ENCODE data around the gene RRP15. TPM values are rescaled to one million over a fixed set of nuclear protein-coding genes. Genes with fewer than 3 reads are reported as not detected.

RRP15 gene
- total RNA-seq, 1 experiment from 2014 or later, result 15.5 TPM

DNA sequence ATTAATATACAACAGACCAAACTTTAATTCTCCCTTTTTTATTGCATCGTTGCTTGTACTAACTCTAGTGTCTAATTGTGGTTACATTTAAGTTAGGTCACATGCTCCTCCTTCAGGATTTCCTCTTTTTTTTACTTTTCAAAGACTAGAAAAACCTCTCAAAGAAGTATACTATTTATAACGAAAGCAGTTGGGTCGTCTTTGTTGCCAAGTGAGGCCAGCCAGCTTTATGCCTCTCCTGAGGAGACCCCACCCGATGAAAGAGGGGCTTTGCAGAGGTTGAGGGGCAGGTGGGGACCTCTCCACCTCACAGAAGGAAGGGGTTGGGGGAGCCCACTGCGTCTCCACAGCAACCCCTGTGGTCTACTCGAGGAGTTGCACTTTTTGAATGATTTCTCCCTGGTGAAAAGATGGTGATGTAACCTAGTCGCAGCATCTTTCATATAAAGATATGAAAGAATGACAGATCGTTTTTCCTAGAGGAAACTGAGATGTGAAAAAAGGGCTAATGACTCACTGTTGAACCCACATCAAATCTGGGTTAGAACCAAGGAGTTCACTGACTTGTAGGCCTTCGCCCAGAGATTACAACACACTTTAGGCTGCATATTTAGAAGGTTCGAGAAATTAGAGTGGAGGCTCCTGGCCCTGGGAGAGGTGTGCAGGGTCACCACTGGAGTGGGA lies 66.4 kb downstream of the RRP15 start:
- no peak overlapping the region for H3K4me3 ChIP-seq (ENCODE audit: insufficient read depth, low read depth, low read length)
- peak; percentile 72 for DNase-seq

DNA sequence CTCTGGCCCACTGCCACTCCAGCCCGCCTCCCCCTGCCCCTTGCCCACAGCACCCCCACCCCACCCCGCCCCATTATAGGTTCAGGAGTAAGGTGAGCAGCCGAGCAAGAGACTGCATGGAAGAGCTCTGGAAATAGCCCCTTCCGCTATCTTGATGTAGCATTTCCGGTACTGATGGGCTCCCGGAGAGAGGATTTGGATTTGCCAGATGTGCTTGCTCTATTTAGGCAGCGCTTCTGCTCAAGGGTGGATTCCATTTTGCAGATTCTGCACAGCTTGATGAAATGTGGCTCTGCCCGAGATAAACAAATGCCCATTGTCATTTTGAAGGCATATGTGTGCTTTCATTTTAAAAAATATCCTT lies 67.0 kb downstream of the RRP15 start:
- no peaks in the 10 kb centered on the region for H3K36me3 ChIP-seq (replicated peaks; ENCODE audit: control insufficient read depth, insufficient read depth, low read length)
- DNase-seq, result no peak
- H3K4me3 ChIP-seq (ENCODE audit: insufficient read depth, low read depth, low read length), result no peak overlapping the region
- H3K27me3 ChIP-seq (ENCODE audit: control insufficient read depth, insufficient read depth, low read length), result peaks cover 2% of the 10 kb centered on the region; the same call in 1 of the 2 replicates

More for the DNA sequence above, 66.4 kb downstream of the RRP15 start:
- Histone ChIP-seq H3K36me3 (replicated peaks; ENCODE audit: control insufficient read depth, insufficient read depth, low read length) (no peaks in the 10 kb centered on the region), H3K27me3 (ENCODE audit: control insufficient read depth, insufficient read depth, low read length) (peaks cover 7% of the 10 kb centered on the region)

DNA sequence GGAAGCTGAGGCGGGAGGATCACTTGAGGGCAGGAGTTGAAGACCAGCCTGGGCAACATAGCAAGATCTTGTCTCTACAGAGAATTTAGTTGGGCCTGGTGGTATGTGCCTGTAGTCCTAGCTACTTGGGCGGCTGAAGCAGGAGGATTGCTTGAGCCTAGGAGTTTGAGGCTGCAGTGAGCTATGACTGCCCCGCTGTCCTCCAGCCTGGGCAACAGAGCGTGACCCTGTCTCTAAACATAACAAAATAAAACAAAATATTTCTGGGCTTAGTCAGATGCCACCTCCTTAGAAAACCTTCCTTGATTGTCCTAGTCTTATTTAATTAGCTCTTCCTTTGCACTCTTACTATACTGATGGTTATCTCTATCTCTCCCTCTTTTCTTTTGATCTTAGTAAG lies 68.6 kb downstream of the RRP15 start:
- Histone ChIP-seq H3K4me3 (ENCODE audit: insufficient read depth, low read depth, low read length) (no peak overlapping the region), H3K27me3 (ENCODE audit: control insufficient read depth, insufficient read depth, low read length) (no peaks in the 10 kb centered on the region), H3K36me3 (replicated peaks; ENCODE audit: control insufficient read depth, insufficient read depth, low read length) (no peaks in the 10 kb centered on the region)
- DNase-seq, result no peak

DNA sequence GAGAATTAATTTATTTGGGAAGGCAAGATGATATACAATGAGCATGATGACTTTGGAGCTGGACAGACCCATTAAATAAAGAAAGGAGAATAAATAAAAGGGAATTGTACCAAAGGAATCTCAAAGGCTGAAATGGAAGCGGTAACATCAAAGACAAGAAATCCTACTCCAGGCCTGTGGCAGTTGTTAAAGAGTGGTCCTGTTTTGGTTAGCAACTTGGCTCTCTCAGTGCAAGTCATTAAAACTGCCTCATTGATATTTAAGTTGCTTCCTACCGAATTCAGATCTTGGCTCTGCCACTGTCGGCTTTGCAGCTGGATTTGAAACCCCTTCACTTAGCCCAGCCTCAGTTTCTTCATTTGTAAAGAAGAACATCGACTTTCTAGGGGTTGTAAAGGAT lies 70.2 kb downstream of the RRP15 start:
- DNase-seq, result no peak
- H3K4me3 ChIP-seq (ENCODE audit: insufficient read depth, low read depth, low read length), result no peak overlapping the region
- no peaks in the 10 kb centered on the region for H3K36me3 ChIP-seq (replicated peaks; ENCODE audit: control insufficient read depth, insufficient read depth, low read length)
- no peaks in the 10 kb centered on the region for H3K27me3 ChIP-seq (ENCODE audit: control insufficient read depth, insufficient read depth, low read length)

DNA sequence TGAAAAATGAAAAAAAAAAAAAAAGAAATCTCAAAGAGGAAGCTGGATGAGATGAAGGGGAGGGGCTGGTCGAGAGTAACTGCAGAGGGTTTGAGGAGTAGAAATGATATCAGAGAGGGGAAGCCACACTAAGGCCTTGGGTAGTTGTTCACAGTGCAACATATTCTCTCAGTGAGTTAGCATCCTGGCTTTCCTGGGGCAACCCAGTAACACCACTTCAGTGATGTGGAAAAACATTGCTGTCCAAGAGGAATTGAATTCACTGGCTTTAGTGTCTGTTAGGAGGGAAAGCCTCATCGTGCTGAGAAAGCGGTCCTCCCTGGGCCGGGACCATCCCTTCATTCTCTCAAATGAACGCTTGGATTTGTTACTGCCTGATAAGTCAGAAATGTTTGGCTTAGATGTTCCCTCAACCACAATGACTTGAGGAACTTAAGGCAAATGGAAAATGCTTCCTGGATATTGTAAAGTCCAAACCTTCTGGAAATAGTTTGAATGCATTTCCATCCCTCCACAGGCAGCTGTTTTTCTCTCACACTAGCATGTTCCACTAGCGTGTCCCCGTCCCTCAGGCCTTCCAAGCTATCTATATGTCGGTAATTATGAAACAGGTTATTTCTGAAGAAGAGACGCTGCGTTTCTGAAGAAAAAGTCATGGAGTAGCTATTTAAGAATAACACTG lies 72.3 kb downstream of the RRP15 start:
- H3K4me3 ChIP-seq (ENCODE audit: insufficient read depth, low read depth, low read length), result no peak overlapping the region
- DNase-seq, result no peak
- H3K36me3 ChIP-seq (replicated peaks; ENCODE audit: control insufficient read depth, insufficient read depth, low read length), result no peaks in the 10 kb centered on the region
- no peaks in the 10 kb centered on the region for H3K27me3 ChIP-seq (ENCODE audit: control insufficient read depth, insufficient read depth, low read length)

DNA sequence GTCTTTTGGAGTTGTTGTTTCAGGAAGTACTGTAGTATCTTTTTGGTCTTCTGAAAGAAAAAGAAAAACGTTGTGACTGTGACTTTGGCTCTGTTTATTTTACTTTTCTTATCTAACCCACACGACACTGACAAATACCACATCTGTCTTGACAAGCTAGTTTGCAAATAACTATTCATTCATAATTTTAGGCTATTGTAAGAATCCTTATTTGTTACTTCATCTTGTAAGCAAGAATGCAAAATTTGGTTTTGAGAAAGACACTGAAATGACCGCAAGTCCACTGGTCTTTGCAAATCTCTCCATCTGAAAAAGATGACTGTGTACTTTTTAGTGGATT lies 72.8 kb downstream of the RRP15 start:
- Histone ChIP-seq H3K36me3 (replicated peaks; ENCODE audit: control insufficient read depth, insufficient read depth, low read length) (no peaks in the 10 kb centered on the region), H3K27me3 (ENCODE audit: control insufficient read depth, insufficient read depth, low read length) (no peaks in the 10 kb centered on the region), H3K4me3 (ENCODE audit: insufficient read depth, low read depth, low read length) (no peak overlapping the region)
- DNase-seq, result no peak

DNA sequence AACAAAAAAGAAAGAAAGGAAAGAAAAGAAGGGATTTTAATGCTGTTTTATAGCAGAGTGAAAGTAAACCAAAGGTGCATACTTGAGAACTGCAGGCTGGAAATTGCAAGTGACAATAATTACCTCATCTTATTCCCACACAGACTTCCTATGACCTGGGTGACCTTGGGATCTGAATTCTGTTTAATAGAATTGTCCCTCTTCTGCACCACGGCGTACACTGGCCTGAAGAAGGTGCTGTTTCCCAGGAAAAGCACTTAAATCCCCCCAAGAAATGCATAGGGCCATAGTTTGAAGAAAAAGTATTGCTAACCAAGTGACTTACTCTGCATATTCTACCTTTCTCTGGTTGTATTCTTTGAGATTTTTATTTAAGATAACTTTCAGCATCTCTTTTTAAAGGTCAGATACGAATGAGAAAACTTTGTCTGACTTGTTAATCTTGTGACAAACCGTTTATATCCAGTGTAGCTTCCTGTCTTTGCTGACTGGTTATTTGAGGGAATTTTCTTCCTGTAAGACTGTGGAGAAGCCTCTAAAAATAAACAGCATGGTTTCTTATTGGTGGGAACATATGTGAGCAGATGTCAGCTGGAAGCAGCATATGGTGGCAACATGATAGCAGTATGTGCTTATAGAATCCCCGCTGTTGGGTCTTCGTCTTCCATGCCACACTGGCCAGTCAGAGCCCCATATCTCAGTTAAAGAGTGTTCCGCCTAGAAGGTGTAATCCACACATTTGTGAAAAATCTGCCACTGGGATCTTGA lies 76.4 kb downstream of the RRP15 start:
- DNase-seq, result peak; percentile 23
- no peaks in the 10 kb centered on the region for H3K27me3 ChIP-seq (ENCODE audit: control insufficient read depth, insufficient read depth, low read length)

DNA sequence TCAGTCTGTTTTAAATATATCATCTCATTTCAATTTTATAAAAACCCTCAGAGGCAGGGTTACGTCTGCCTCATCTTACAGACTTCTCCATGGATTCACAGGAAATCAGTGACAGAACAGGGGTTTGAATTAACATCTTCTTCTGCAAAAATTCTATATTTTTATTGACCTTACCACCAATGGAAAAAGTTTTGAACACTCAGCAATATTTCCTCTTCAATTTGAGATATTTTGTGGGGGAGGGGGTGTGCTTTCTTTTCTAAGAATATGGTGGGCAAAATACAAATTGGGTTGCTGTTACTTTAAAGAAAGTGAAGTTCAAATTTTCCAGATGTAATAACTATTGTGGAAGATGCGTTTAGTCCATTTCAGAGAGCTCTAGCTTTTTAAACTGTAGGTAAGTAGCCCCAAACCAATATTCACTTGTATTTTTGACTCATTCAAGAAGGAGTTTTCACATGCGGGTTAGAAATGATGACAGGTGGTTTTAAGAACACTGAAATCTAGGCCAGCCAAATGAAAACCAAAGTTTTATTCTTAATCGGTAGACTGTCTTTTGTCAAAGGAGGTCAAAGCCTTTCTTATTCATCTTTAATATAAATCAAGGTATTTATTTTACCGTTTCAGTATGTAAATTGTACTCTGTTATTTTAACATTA lies 77.5 kb downstream of the RRP15 start:
- DNase-seq, result no peak

More for the DNA sequence above, 76.4 kb downstream of the RRP15 start:
- Histone ChIP-seq H3K4me3 (ENCODE audit: insufficient read depth, low read depth, low read length) (no peak overlapping the region), H3K36me3 (replicated peaks; ENCODE audit: control insufficient read depth, insufficient read depth, low read length) (no peaks in the 10 kb centered on the region)

DNA sequence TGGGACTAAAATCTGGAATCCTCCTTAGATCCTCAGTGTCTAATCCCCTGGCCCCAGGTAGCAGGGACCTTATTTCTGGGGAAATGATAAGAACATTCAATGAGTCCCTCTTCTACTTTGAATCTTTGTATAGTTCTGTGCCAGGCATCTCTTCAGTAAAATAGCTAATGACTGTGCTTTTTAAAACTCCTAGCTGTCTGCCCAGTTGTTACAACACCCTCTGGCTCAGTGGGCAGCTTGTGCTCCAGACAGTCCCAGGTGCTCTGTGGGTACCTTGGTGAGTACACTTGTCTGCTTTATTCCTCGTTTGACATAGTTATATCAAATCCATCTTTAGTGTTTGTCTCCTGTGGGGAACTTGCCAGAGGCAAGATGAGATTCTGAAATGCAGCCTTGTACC lies 78.0 kb downstream of the RRP15 start:
- H3K27me3 ChIP-seq (ENCODE audit: control insufficient read depth, insufficient read depth, low read length), result no peaks in the 10 kb centered on the region
- H3K36me3 ChIP-seq (replicated peaks; ENCODE audit: control insufficient read depth, insufficient read depth, low read length), result no peaks in the 10 kb centered on the region
- no peak for DNase-seq
- no peak overlapping the region for H3K4me3 ChIP-seq (ENCODE audit: insufficient read depth, low read depth, low read length)

More for the DNA sequence above, 77.5 kb downstream of the RRP15 start:
- Histone ChIP-seq H3K4me3 (ENCODE audit: insufficient read depth, low read depth, low read length) (no peak overlapping the region), H3K27me3 (ENCODE audit: control insufficient read depth, insufficient read depth, low read length) (no peaks in the 10 kb centered on the region), H3K36me3 (replicated peaks; ENCODE audit: control insufficient read depth, insufficient read depth, low read length) (no peaks in the 10 kb centered on the region)

DNA sequence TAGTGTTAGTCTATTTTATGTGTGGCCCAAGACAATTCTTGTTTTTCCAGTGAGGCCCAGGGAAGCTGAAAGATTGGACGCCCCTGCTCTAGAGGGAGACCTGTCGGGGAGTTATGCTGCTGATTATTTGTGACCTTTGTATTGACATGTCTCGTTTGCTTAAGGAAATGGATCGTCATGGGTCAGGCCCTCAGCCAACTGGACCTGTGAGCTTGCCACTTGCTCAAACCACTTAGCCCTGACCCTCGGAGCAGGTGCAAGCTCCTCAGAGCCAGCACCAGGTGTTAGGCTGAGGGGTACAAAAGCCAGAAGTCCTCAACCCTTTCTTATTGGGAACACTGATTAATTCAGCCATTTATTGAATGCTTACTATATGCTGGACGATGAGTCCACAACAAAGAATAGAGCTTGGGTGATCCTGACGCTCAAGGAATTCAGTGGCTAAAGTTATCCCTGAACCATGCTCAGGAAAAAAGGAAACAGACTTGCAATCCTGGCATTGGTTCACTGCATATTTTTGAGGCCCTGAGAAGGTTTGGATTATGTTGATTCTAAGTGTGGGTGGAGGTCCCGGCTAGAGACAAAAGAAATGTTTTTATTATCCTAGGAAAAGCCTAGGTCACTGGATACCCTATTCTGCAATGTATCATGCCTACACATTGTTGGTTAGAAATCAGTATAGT lies 79.1 kb downstream of the RRP15 start:
- H3K36me3 ChIP-seq (replicated peaks; ENCODE audit: control insufficient read depth, insufficient read depth, low read length), result no peaks in the 10 kb centered on the region
- no peak overlapping the region for H3K4me3 ChIP-seq (ENCODE audit: insufficient read depth, low read depth, low read length)
- H3K27me3 ChIP-seq (ENCODE audit: control insufficient read depth, insufficient read depth, low read length), result no peaks in the 10 kb centered on the region
- no peak for DNase-seq

DNA sequence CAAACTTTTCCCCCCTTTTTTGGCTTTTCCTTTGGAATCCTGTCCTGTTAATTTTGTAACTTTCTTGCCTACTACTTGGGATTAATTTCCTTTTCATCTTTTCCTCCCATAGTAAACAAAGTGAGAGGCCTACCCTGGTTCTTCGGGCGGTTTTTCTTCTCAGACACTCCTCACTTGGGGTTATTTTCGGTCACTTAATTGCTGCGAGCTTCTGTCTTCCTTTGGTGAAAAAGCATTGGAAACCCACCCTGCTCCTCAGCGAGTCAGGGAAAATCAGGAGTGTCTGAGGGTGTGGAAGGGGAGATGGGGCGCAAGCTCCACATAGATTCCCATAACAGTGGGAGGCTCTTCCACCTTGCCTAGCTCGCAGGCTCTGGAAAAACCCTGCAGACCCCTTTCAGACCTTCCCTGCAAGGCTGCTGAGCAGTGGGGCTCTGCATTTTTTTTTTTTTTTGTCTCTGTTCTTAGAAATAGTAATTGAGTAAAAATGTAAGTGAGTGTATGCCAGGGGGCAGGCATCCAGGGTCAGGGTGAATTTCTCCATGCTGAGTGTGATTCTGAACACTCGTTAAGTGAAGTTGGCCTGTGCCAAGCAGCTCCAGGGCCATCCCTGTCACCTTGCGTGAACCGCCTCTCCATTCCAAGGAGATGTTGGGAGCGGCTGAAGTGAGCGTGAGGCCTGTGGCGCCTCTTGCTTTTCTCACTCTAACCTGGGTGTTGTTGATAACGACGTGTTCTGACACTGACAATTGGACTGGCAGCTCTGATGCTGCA lies 80.3 kb downstream of the RRP15 start:
- no peak for DNase-seq
- H3K36me3 ChIP-seq (replicated peaks; ENCODE audit: control insufficient read depth, insufficient read depth, low read length), result no peaks in the 10 kb centered on the region
- no peaks in the 10 kb centered on the region for H3K27me3 ChIP-seq (ENCODE audit: control insufficient read depth, insufficient read depth, low read length)
- H3K4me3 ChIP-seq (ENCODE audit: insufficient read depth, low read depth, low read length), result no peak overlapping the region

DNA sequence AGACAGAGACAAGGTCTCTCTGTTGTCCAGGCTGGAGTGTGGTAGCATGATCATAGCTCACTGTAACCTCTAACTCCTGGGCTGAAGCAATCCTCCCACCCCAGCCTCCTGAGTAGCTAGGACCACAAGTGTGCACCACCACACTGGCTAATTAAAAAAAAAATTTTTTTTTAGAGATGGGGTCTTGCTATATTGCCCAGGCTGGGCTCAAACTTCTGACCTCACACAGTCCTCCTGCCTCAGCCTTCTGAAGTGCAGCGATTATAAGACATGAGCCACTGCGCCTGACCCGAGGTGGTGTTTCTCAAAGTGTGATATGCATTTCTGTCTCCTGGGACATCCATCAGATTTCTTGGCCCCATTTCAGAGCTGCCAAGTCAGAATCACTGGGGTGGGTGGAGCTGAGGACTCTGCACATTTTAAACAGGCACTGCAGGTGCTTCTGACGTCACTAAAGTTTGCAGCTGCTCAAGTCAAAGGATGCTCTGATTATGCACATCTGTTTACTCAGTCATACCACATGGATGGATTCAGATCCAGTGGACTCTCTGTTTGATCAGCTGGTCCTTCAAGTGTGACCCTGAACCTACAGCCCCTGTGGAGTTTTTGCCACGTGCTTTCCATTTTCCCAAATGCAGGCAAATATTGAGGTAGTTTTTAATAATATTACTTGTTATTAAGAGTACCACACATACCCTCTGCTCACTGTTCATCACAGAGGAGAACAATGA lies 81.4 kb downstream of the RRP15 start:
- DNase-seq, result no peak
- Histone ChIP-seq H3K4me3 (ENCODE audit: insufficient read depth, low read depth, low read length) (no peak overlapping the region), H3K27me3 (ENCODE audit: control insufficient read depth, insufficient read depth, low read length) (no peaks in the 10 kb centered on the region), H3K36me3 (replicated peaks; ENCODE audit: control insufficient read depth, insufficient read depth, low read length) (no peaks in the 10 kb centered on the region)

DNA sequence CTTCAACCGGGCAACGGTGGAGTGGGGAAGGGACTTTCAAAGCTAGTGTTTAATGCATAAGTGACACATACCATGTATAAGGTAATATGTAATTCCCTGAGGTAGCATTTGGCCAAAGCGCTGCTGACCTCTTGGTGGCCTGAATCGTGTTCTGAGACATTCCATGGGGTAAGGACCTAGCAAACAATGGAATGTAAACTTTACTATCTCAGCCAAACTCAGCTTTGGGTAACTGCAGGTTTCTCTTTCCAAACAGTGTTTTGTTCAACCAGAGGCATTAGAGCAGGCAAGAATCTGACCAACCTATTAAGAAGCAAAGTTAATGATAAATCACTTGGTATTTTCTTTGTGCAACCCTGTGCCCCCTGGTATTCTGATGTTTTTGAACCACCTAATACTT lies 82.0 kb downstream of the RRP15 start:
- H3K36me3 ChIP-seq (replicated peaks; ENCODE audit: control insufficient read depth, insufficient read depth, low read length), result no peaks in the 10 kb centered on the region
- H3K4me3 ChIP-seq (ENCODE audit: insufficient read depth, low read depth, low read length), result no peak overlapping the region
- H3K27me3 ChIP-seq (ENCODE audit: control insufficient read depth, insufficient read depth, low read length), result no peaks in the 10 kb centered on the region
- DNase-seq, result no peak

Measured in H7 (cell line).